ENCODE results near the gene EMILIN1. TPM values are rescaled to one million over a fixed set of nuclear protein-coding genes. Genes with fewer than 3 reads are reported as not detected.
"Not testable (repeated sequence)": the region's sequence is repeated elsewhere in the genome, so short reads cannot be mapped to it uniquely, and the experiment has no call there.

EMILIN1 gene
- total RNA-seq, 2 donors from 2014 or later: 1.9 to 2.1 TPM

- no peak for DNase-seq
- Mint-ChIP-seq H3K36me3 (ENCODE audit: low read depth) (peaks cover 3% of the 10 kb centered on the region), H3K4me3 (no peak overlapping the region), H3K27ac (no peak overlapping the region), H3K4me1 (peaks cover 24% of the 10 kb centered on the region), H3K27me3 (ENCODE audit: insufficient read depth) (peaks cover 7% of the 10 kb centered on the region), H3K9me3 (no peaks in the 10 kb centered on the region)
- no peak overlapping the region for H3K27ac ChIP-seq (ENCODE audit: low read depth, low read length)
- H3K9me3 ChIP-seq (ENCODE audit: control insufficient read depth, low read length): no peaks in the 10 kb centered on the region
- no peak overlapping the region for H3K9ac ChIP-seq (ENCODE audit: extremely low read depth, low read length, poor library complexity, severe bottlenecking)
- no peak for TF ChIP-seq CTCF (conservative IDR thresholded peaks at IDR 0.05)
- peaks cover 3% of the 10 kb centered on the region for H3K36me3 ChIP-seq (ENCODE audit: control insufficient read depth, insufficient read depth, low read length)
- WGBS, 2 experiments (ENCODE audit: insufficient coverage in 1 of 2, insufficient read length in 1 of 2): 93 to 94% methylated on average over 2 to 4 of the region's 4 CpGs
- H3K4me3 ChIP-seq (ENCODE audit: low read length): no peak overlapping the region
- H3K4me1 ChIP-seq (ENCODE audit: control insufficient read depth, insufficient read depth, low read length): peaks cover 7% of the 10 kb centered on the region
- H3K27me3 ChIP-seq (ENCODE audit: control insufficient read depth, insufficient read depth, low read length, poor library complexity, severe bottlenecking): no peaks in the 10 kb centered on the region
These were observed 3.5 kb upstream of the EMILIN1 start for GRCh38 chr2:27074738-27075565.

DNA sequence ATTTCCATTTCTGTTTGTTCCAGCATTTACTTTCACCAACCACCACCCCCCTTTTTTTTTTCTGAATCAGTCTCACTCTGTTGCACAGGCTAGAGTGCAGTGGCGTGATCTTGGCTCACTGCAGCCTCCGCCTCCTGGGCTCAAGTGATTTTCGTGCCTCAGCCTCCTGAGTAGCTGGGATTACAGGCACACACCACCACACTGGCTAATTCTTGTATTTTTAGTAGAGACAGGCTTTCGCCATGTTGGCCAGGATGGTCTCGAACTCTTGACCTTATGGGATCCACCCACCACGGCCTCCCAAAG is 2.9 kb upstream of the EMILIN1 start:
- not testable (repeated sequence) for H3K9ac ChIP-seq (ENCODE audit: extremely low read depth, low read length, poor library complexity, severe bottlenecking); H3K9me3 Mint-ChIP-seq; H3K27ac ChIP-seq (ENCODE audit: low read depth, low read length); H3K9me3 ChIP-seq (ENCODE audit: control insufficient read depth, low read length); H3K36me3 ChIP-seq (ENCODE audit: control insufficient read depth, insufficient read depth, low read length); H3K27ac Mint-ChIP-seq; H3K4me1 ChIP-seq (ENCODE audit: control insufficient read depth, insufficient read depth, low read length); H3K4me3 Mint-ChIP-seq; H3K27me3 ChIP-seq (ENCODE audit: control insufficient read depth, insufficient read depth, low read length, poor library complexity, severe bottlenecking); H3K36me3 Mint-ChIP-seq (ENCODE audit: low read depth); H3K4me3 ChIP-seq (ENCODE audit: low read length); H3K27me3 Mint-ChIP-seq (ENCODE audit: insufficient read depth); DNase-seq
- peaks cover 22% of the 10 kb centered on the region for H3K4me1 Mint-ChIP-seq
- WGBS, 2 experiments (ENCODE audit: insufficient coverage in 1 of 2, insufficient read length in 1 of 2): 69 to 89% methylated on average over 6 of the region's 6 CpGs

GRCh38 chr2:27076323-27076722 is 2.1 kb upstream of the EMILIN1 start:
- Histone ChIP-seq H3K36me3 (ENCODE audit: control insufficient read depth, insufficient read depth, low read length) (no peaks in the 10 kb centered on the region), H3K27ac (ENCODE audit: low read depth, low read length) (no peak overlapping the region), H3K9ac (ENCODE audit: extremely low read depth, low read length, poor library complexity, severe bottlenecking) (no peak overlapping the region), H3K4me1 (ENCODE audit: control insufficient read depth, insufficient read depth, low read length) (peaks cover 4% of the 10 kb centered on the region), H3K4me3 (ENCODE audit: low read length) (no peak overlapping the region), H3K27me3 (ENCODE audit: control insufficient read depth, insufficient read depth, low read length, poor library complexity, severe bottlenecking) (no peaks in the 10 kb centered on the region), H3K9me3 (ENCODE audit: control insufficient read depth, low read length) (no peaks in the 10 kb centered on the region)
- no peak for TF ChIP-seq CTCF (conservative IDR thresholded peaks at IDR 0.05)
- no peak overlapping the region for H3K4me3 Mint-ChIP-seq
- no peaks in the 10 kb centered on the region for H3K36me3 Mint-ChIP-seq (ENCODE audit: low read depth)
- no peak for DNase-seq
- H3K9me3 Mint-ChIP-seq: no peaks in the 10 kb centered on the region
- 91% methylated on average over 4 of the region's 4 CpGs for WGBS, 2 experiments (ENCODE audit: insufficient coverage in 1 of 2, insufficient read length in 1 of 2)
- H3K27me3 Mint-ChIP-seq (ENCODE audit: insufficient read depth): peaks cover 7% of the 10 kb centered on the region
- no peak overlapping the region for H3K27ac Mint-ChIP-seq
- H3K4me1 Mint-ChIP-seq: peaks cover 17% of the 10 kb centered on the region

GRCh38 chr2:27077231-27077630 is 1.2 kb upstream of the EMILIN1 start:
- Histone ChIP-seq H3K27ac (ENCODE audit: low read depth, low read length) (no peak overlapping the region), H3K4me1 (ENCODE audit: control insufficient read depth, insufficient read depth, low read length) (peaks cover 4% of the 10 kb centered on the region), H3K9ac (ENCODE audit: extremely low read depth, low read length, poor library complexity, severe bottlenecking) (no peak overlapping the region), H3K36me3 (ENCODE audit: control insufficient read depth, insufficient read depth, low read length) (no peaks in the 10 kb centered on the region), H3K4me3 (ENCODE audit: low read length) (no peak overlapping the region), H3K9me3 (ENCODE audit: control insufficient read depth, low read length) (no peaks in the 10 kb centered on the region), H3K27me3 (ENCODE audit: control insufficient read depth, insufficient read depth, low read length, poor library complexity, severe bottlenecking) (no peaks in the 10 kb centered on the region)
- peaks cover 7% of the 10 kb centered on the region for H3K27me3 Mint-ChIP-seq (ENCODE audit: insufficient read depth)
- no peak for TF ChIP-seq CTCF (conservative IDR thresholded peaks at IDR 0.05)
- no peaks in the 10 kb centered on the region for H3K9me3 Mint-ChIP-seq
- no peaks in the 10 kb centered on the region for H3K36me3 Mint-ChIP-seq (ENCODE audit: low read depth)
- 92% methylated on average over 6 to 7 of the region's 7 CpGs for WGBS, 2 experiments (ENCODE audit: insufficient coverage in 1 of 2, insufficient read length in 1 of 2)
- no peak overlapping the region for H3K27ac Mint-ChIP-seq
- peaks cover 19% of the 10 kb centered on the region for H3K4me1 Mint-ChIP-seq
- no peak overlapping the region for H3K4me3 Mint-ChIP-seq
- DNase-seq: no peak

Measured in endodermal cell (in vitro differentiated cells).